GM18858 (cell line): Measurements from ENCODE around the gene ENC1.

ENCODE experiments used
- ATAC-seq: cut with Tn5 transposase; IDR thresholded peaks from one replicate; pipeline ENCODE4 v1.9.1; 2021; ENCODE audit not compliant: unreplicated experiment

Gene ENC1

DNA sequence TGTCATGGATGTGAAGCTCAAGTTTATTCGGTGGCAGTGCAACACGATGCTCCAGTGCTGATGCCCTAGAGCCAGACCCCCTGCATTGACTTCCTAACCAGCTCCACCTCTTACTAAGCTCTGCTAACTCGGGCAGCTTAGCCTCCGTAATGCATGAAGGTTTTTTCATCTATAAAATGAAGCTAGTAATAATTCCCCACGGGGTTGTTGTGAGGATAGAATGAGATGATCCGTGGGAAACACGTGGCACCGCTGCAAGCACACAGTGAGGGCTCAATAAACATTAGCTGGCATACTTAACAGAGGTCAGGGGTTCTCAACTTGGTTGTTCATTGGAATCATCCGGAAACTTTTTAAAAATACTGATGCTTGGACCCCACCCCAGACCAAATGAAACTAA lies 6.8 kb downstream of the ENC1 start:
- ATAC-seq, result no peak

DNA sequence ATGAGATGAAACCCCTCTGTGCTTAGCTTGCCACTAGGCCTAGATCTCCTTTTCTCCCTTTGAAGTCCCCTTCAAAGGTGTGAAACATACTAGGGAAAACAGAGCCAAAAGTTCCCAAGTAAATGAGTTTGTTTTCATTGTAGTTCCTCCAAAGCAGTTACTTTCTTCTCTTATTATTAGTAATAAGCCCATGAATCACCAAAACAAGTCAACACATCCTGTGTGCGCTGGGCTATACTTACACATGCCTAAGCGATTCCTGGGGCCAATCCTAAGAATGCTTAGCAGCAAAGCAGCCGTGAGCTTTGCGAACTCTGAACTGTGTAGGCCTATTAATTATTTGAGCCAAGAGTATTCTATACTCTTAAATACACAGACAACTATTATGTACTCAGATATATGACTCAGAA lies 7.6 kb downstream of the ENC1 start:
- ATAC-seq, result no peak

GRCh38 chr5:74631081-74631953 lies 9.2 kb downstream of the ENC1 start:
- ATAC-seq, result peak; percentile 92

DNA sequence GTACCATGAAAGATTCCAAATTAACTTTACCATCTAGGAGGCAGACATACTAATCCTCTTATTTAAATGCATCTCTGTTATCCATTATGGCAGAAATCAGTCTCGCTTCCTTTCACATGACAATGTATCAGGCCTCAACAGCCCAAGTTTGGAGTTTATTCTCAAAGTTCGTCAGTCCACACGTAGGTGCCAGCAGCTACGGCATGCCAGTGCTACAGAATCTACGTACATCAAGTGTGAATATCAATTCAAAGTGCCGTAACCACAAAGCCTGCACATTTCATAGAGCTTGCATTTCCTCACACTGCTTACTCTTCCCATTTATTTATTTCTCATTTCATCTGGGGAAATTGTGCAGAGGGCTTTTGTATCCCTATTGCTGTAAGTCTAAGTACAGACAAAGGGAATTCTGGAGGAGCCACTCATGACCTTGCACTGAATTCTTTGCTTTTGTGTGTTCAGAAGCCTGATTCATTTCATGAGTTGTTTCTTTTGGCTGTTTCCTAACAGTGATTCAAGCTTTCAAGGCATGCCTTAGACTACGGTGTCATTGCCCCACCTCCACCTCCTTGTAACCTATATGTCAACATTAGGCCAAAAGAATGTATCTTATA lies 10.0 kb downstream of the ENC1 start:
- no peak for ATAC-seq

DNA sequence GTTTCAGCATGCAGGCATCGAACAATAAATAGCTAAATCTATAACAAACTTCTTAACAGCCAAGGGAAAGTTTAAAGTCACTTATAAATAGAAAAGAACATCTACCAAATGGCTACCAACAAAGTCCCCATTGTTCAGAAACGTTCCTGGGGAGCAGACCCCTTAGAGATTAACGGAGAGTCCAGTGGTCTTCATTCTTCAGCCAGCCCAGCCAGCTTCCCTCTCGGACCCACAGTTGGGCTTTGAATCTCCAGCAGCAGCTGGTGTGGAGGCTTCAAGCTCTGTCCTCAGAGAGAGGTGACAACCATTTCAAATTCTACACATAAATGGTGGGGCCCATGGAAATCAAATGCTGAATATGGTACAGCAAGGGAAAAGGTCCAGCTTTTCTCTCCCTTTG lies 11.2 kb downstream of the ENC1 start:
- ATAC-seq, result no peak

DNA sequence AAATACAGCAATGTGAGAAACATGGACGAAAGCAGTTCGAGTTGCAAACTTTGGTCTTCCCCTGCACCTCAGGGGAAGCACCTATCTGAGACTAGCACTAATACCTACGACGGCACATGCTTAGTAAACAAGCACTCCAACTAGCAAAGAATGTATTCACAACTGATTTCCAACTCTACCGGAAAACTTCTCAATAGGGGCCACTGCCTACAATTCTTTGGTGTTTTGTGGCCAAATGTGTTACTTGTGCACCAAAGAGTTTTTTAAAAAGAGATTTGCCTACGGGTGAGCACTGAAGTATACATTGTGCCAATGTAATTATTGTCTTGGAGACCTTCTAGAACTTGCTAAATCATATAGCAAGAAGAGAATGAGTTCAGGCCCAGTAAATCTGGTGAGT lies 12.2 kb downstream of the ENC1 start:
- ATAC-seq, result no peak

DNA sequence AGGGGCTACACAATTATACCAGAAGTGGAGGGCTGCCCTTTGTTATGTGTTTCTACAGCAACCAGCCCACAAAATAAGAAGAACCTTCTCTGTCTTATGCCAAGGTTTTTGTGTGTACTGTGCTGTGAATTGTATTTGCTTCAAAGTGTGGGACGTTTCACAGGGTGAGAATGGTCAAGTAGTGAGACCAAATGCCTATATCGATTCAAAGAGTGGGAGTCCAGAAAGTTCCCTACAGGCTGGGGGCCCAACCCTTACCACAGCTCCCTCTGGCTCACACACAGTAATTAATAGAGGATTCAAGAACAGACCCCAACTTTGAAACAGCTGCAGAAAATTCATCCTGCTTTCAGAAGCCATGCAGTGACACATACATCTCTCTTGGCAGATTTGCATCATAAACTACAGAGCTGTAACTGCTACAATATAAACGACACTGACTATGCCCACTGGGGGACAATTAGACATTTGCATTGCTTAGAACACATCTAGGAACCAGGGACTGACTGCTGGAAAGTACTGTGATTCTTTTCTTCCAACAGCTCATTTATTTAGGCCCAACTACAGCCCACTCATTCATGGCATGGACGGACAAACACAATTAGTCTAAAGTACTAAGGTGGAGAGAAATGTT lies 12.8 kb downstream of the ENC1 start:
- no peak for ATAC-seq

DNA sequence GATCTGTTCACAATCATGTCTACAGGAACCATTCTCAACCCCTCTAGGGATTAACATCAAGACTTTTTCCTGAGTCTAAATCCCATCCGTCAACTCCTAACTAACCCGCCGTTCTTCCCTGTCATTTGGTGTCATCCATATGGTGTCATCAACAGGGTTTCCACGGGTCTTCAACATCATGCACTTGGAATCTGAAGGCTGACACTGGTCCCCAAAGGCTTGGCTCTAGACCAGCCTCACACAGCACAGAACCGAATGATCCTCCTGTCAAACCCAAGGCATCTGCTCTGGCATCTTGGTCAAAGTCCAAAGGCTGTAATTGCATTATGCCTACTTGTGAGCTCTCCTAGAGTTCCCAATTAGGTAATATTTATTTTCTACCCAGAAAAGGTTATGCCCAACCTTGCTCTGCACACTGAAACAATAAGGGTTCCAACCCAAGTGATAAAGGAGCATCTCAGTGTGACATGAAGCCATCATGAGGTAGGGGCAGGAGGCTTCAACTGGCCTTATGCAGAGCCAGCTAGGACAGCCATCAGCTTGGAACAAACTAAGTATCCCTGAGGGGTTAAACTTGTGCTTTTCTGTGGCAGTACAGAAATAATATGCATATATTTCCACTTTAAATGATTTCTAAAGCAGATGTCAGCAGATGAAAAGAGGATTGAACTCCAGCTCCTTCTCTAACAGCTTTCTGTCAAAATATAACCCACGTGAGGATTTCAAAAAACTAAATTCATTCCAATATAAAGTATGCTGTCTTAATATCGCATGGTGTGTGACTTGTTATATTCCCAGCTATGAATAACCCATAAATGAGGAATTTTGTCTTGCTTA lies 13.9 kb downstream of the ENC1 start:
- no peak for ATAC-seq

DNA sequence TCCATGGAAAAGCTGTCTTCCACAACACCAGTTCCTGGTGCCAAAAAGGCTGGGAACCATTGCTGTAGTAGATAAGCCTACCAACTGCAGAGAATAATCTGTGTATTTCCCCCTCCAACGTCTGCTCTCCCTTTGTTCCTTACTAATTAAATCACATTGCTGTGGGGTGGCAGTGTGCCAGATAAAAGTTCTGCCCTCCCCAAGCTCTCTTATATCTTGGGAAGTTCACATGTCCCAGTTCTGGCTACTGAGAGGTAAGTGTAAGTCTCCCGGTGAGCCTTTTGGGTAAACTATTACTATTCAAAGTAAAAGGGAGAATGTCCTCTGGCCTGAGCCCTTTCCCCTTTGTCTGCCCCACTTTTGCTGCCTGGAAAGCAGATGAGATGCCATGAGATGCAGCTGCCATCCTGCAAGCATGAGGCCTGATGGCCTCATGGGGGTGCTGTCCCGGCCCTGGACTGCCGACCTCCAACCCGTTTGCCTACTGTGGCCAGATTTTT lies 14.7 kb downstream of the ENC1 start:
- no peak for ATAC-seq

DNA sequence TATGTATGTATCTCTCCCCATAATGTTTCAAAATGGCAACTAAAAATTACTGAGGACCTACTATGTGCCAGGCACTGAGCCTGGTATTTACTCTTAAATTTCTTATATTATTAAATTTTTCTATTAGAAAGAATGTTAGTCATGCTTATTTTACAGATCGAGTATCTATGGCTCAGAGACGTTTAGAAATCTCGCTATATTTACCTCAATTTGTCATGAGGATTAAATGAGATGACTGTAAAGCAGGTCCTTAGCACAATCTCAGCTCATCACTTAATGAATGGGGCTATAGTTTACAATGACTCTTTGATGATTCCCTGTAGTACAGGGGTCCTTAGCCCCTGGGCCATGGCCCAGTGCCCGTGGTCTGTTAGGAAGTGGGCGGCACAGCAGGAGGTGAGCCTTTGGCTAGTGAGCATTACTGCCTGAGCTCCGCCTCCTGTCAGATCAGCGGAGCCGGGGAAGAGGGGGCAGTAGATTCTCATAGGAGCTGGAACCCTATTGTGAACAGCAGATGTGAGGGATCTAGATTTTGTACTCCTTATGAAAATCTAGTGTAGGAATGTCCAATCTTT lies 15.5 kb downstream of the ENC1 start:
- no peak for ATAC-seq

DNA sequence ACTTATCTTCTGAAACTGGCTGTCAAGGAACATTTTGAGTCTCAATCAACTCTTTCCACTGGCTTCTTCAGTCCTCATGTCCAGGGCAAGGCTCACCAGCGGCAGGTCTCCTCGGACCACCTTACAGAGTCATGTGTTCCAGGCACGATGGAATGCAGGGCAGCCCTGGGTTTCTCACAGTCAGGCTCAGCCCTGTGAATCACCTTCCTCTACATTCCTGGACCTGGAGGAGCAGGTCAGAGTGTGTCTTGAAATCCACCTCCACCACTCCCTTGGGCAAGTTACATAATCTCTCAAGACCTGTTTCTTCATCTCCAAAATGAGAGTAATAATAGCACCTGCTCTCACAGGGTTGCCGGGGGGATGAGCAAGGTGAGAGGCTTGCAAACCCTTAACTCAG lies 16.0 kb downstream of the ENC1 start:
- no peak for ATAC-seq

GRCh38 chr5:74623748-74624408 lies 16.6 kb downstream of the ENC1 start:
- ATAC-seq, result no peak

GRCh38 chr5:74623006-74623611 lies 17.4 kb downstream of the ENC1 start:
- ATAC-seq, result no peak

GRCh38 chr5:74622122-74622521 lies 18.4 kb downstream of the ENC1 start:
- peak; percentile 51 for ATAC-seq

DNA sequence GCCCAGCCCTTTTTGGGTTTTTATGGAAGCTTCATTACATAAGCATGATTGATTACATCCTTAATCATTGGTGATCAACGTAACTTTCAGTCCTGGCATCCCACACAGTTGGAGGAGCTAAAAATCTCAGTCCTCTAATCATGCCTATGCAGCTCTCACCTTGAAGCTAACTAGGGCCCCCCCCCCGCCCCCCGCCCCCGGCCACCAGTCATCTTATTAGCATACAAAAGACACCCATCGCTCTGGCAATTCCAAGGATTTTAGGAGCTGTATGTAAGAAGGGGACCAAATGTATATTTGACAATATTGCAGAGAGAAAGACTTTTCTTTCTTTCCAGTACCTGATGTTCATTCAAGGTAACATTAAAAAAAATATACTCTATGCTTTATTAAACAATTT lies 19.0 kb downstream of the ENC1 start:
- no peak for ATAC-seq

DNA sequence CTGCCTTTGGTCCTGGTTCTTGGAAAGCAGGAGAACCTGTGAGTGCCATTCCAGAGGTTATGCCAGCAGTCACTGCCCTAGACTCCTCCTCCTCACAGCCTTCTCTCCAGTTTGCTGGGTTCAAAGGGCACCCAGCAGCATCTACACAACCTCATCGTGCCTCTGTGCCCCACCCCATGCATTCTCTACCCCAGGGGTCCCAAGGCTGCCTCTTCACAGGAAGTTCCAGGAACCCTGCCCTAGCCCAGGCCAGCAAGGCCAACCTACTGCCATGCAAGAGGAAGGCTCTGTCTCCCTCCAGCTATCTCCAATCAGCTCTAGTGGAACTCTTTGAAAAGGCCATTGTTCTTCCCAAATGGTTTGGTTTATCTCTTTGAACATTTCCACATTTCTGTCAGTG lies 21.2 kb downstream of the ENC1 start:
- ATAC-seq, result no peak

GRCh38 chr5:74618106-74618505 lies 22.4 kb downstream of the ENC1 start:
- ATAC-seq, result no peak

DNA sequence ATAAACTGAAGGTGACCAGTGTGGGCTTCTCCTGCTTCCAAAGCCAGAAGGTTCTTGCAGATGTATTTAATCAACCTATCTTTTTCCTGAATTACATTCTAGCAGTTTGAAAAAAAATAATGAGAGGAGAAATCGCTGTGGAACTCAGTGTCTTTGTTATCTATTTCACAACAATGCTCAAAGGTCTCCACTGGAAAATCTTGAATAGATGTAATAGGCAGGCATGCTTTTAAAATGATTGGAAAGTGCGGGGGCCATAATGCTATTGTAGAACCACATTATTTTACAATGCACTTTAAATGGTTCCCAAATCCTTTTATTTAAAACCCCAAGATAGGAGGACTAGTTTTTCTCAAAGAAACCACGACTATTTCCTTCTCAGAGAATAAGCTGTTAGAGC lies 23.3 kb downstream of the ENC1 start:
- ATAC-seq, result no peak

DNA sequence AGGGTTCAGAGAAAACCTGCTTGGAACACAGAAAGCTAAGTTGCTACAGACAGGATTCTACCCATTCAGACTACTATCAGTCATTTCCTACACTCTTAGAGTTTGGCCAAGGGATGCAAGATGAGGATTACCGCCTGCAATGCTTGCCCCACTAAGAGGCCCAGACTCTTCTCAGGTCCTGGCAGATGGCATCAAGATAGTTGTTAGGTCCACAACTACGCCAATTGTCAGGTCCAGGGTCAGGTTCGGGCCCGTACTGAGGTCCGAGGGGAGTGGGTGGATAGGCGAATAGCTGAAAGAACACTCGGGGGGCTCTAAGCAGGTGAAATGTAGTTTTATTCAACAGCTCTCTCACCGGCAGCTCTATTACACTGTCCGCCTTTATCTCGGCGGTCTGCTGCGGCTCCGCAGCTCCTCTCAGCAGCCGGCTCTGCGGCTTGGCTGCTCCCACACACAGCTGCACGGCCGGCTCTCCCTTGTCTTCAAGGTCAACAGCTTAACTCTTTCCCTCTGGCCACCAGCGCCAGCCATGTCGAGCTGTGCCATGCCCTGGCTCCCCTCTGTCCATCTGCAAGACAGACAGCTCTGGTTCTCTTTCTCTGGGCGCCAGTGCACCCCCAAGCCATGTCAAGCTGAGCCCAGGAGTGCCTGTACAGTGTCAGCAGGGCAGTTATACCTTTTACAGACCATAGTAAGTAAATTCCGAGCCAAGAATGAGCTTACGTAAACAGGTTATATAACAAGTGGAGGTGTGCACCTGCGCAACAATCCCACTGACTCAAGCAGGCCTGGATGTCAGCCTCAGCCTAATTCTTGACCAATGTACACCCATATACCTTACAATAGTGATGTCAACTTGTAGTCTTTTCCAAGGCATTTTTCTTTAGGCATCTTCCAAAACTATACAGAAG lies 24.0 kb downstream of the ENC1 start:
- no peak for ATAC-seq
